Mesendoderm (in vitro differentiated cells): ENCODE measurements around the gene ARID3B.
"Not testable (repeated sequence)": the region's sequence is repeated elsewhere in the genome, so short reads cannot be mapped to it uniquely, and the experiment has no call there.

Source experiments
- DNase-seq: peaks from one replicate; pipeline ENCODE4 v3.0.0; 2013
- H2AK5ac ChIP-seq: 2 replicates; pipeline ENCODE4 v1.6.1; 2013; ENCODE audit warnings: low read length, inconsistent platforms
- H2BK120ac ChIP-seq: 2 replicates; pipeline ENCODE4 v1.6.1; 2013; ENCODE audit warnings: low read depth, mild to moderate bottlenecking, low read length, moderate library complexity, mixed read lengths
- H2BK15ac ChIP-seq: replicated peaks from 2 replicates; pipeline ENCODE4 v1.6.1; 2013; ENCODE audit warnings: low read depth, mild to moderate bottlenecking, moderate library complexity
- H2BK5ac ChIP-seq: 2 replicates; pipeline ENCODE4 v1.6.1; 2013; ENCODE audit warnings: low read length, inconsistent platforms
- H3K18ac ChIP-seq: 2 replicates; pipeline ENCODE4 v1.6.1; 2013; ENCODE audit warnings: mild to moderate bottlenecking, low read length, mixed read lengths
- H3K23ac ChIP-seq: one replicate; pipeline ENCODE4 v1.6.1; 2013; ENCODE audit warnings: low read length
- H3K27ac ChIP-seq: 2 replicates; pipeline ENCODE4 v1.5.1; 2013; ENCODE audit warnings: low read depth, mild to moderate bottlenecking, inconsistent platforms, low read length, moderate library complexity
- H3K27me3 ChIP-seq: 2 replicates; pipeline ENCODE4 v1.6.1; 2013; ENCODE audit warnings: low read length, control low read depth, mild to moderate bottlenecking, inconsistent platforms; ENCODE audit not compliant: insufficient read depth, poor library complexity
- H3K36me3 ChIP-seq: 2 replicates; pipeline ENCODE4 v1.6.1; 2013; ENCODE audit warnings: low read length, inconsistent platforms; ENCODE audit not compliant: control insufficient read depth, insufficient read depth
- H3K4ac ChIP-seq: one replicate; pipeline ENCODE4 v1.6.1; 2013; ENCODE audit warnings: low read depth, mild to moderate bottlenecking, low read length, moderate library complexity
- H3K4me1 ChIP-seq: 2 replicates; pipeline ENCODE4 v1.6.1; 2013; ENCODE audit warnings: low read depth, low read length, inconsistent platforms; ENCODE audit not compliant: control insufficient read depth
- H3K4me2 ChIP-seq: 2 replicates; pipeline ENCODE4 v1.6.1; 2013; ENCODE audit warnings: low read length
- H3K4me3 ChIP-seq: 2 replicates; pipeline ENCODE4 v1.5.1; 2013; ENCODE audit warnings: mild to moderate bottlenecking, low read length
- H3K56ac ChIP-seq: one replicate; pipeline ENCODE4 v1.6.1; 2013; ENCODE audit warnings: low read length
- H3K79me1 ChIP-seq: 2 replicates; pipeline ENCODE4 v1.6.1; 2013; ENCODE audit warnings: low read length, inconsistent platforms
- H3K79me2 ChIP-seq: 2 replicates; pipeline ENCODE4 v1.6.1; 2013; ENCODE audit warnings: mild to moderate bottlenecking, low read length; ENCODE audit not compliant: control insufficient read depth, insufficient read depth
- H3K9ac ChIP-seq: 2 replicates; pipeline ENCODE4 v1.6.1; 2013; ENCODE audit warnings: low read length, inconsistent platforms
- H4K5ac ChIP-seq: one replicate; pipeline ENCODE4 v1.6.1; 2013; ENCODE audit warnings: low read length
- H4K8ac ChIP-seq: one replicate; pipeline ENCODE4 v1.6.1; 2013; ENCODE audit warnings: low read depth, mild to moderate bottlenecking, control low read depth, low read length, moderate library complexity
- WGBS: extraction: QIAGEN DNeasy Blood & Tissue Kit; methylation state at CpG from one replicate; pipeline ENCODE4 v1.1.7; 2013; ENCODE audit warnings: low lambda C conversion rate, missing lambda C conversion rate; ENCODE audit not compliant: insufficient coverage; ENCODE audit errors: extremely low coverage; 5-methylcytosine and 5-hydroxymethylcytosine counted together

ARID3B gene

GRCh38 chr15:74593122-74593521 is 52.1 kb downstream of the ARID3B start:
- H2BK120ac ChIP-seq, result no peak overlapping the region
- H2AK5ac ChIP-seq, result no peak overlapping the region
- WGBS, result no CpG with 5 or more reads among the region's 7 CpGs
- H2BK5ac ChIP-seq, result no peak overlapping the region
- H3K56ac ChIP-seq, result no peak overlapping the region
- no peak overlapping the region for H3K4me3 ChIP-seq
- H3K4me2 ChIP-seq, result no peak overlapping the region
- H4K5ac ChIP-seq, result no peak overlapping the region
- peaks cover 7% of the 10 kb centered on the region for H3K36me3 ChIP-seq
- H3K27me3 ChIP-seq, result no peaks in the 10 kb centered on the region
- no peak for DNase-seq
- H3K79me2 ChIP-seq, result no peaks in the 10 kb centered on the region
- no peak overlapping the region for H3K18ac ChIP-seq
- H3K27ac ChIP-seq, result no peak overlapping the region
- H2BK15ac ChIP-seq, result no peak overlapping the region
- no peak overlapping the region for H4K8ac ChIP-seq
- no peak overlapping the region for H3K9ac ChIP-seq
- peaks cover 4% of the 10 kb centered on the region for H3K79me1 ChIP-seq
- peaks cover 8% of the 10 kb centered on the region for H3K4me1 ChIP-seq
- H3K23ac ChIP-seq, result no peak overlapping the region
- H3K4ac ChIP-seq, result no peak overlapping the region

GRCh38 chr15:74594455-74594854 is 53.4 kb downstream of the ARID3B start:
- H3K56ac ChIP-seq, result no peak overlapping the region
- H3K23ac ChIP-seq, result no peak overlapping the region
- no peaks in the 10 kb centered on the region for H3K27me3 ChIP-seq
- H3K18ac ChIP-seq, result no peak overlapping the region
- no peak overlapping the region for H4K5ac ChIP-seq
- peaks cover 4% of the 10 kb centered on the region for H3K4me1 ChIP-seq
- no peak overlapping the region for H3K27ac ChIP-seq
- WGBS, result no CpG with 5 or more reads among the region's 4 CpGs
- no peak overlapping the region for H3K9ac ChIP-seq
- H4K8ac ChIP-seq, result no peak overlapping the region
- H3K79me1 ChIP-seq, result peaks cover 2% of the 10 kb centered on the region
- H2AK5ac ChIP-seq, result no peak overlapping the region
- no peaks in the 10 kb centered on the region for H3K79me2 ChIP-seq
- DNase-seq, result no peak
- no peak overlapping the region for H2BK5ac ChIP-seq
- H3K36me3 ChIP-seq, result peaks cover 6% of the 10 kb centered on the region
- H2BK15ac ChIP-seq, result no peak overlapping the region
- no peak overlapping the region for H3K4ac ChIP-seq
- H3K4me3 ChIP-seq, result no peak overlapping the region
- no peak overlapping the region for H2BK120ac ChIP-seq
- no peak overlapping the region for H3K4me2 ChIP-seq

GRCh38 chr15:74595271-74595670 is 54.3 kb downstream of the ARID3B start:
- H3K4me1 ChIP-seq, result peaks cover 3% of the 10 kb centered on the region
- no peak overlapping the region for H3K4me3 ChIP-seq
- H3K4ac ChIP-seq, result no peak overlapping the region
- H3K36me3 ChIP-seq, result peaks cover 5% of the 10 kb centered on the region
- H4K8ac ChIP-seq, result no peak overlapping the region
- no peak overlapping the region for H2AK5ac ChIP-seq
- no peak for DNase-seq
- H3K18ac ChIP-seq, result no peak overlapping the region
- no peak overlapping the region for H3K23ac ChIP-seq
- no peak overlapping the region for H3K56ac ChIP-seq
- no CpG with 5 or more reads among the region's 5 CpGs for WGBS
- no peak overlapping the region for H2BK5ac ChIP-seq
- no peak overlapping the region for H3K27ac ChIP-seq
- H2BK120ac ChIP-seq, result no peak overlapping the region
- H4K5ac ChIP-seq, result no peak overlapping the region
- no peaks in the 10 kb centered on the region for H3K79me2 ChIP-seq
- no peak overlapping the region for H3K9ac ChIP-seq
- no peaks in the 10 kb centered on the region for H3K27me3 ChIP-seq
- H3K79me1 ChIP-seq, result no peaks in the 10 kb centered on the region
- H3K4me2 ChIP-seq, result no peak overlapping the region
- H2BK15ac ChIP-seq, result no peak overlapping the region

GRCh38 chr15:74596736-74597135 is 55.7 kb downstream of the ARID3B start:
- not testable (repeated sequence) for DNase-seq, H3K79me1 ChIP-seq, H4K8ac ChIP-seq, H3K36me3 ChIP-seq, H3K27me3 ChIP-seq, H2BK120ac ChIP-seq, H3K18ac ChIP-seq, H3K23ac ChIP-seq, H3K4me1 ChIP-seq, H2AK5ac ChIP-seq, H4K5ac ChIP-seq, H2BK15ac ChIP-seq, H3K4ac ChIP-seq, H3K4me2 ChIP-seq, H2BK5ac ChIP-seq, H3K9ac ChIP-seq, H3K4me3 ChIP-seq, H3K27ac ChIP-seq, H3K79me2 ChIP-seq, H3K56ac ChIP-seq
- WGBS, result no CpG with 5 or more reads among the region's 11 CpGs

- no CpG with 5 or more reads among the region's 16 CpGs for WGBS
- H3K23ac ChIP-seq, H3K4me2 ChIP-seq, H3K4me1 ChIP-seq, H3K18ac ChIP-seq, H3K4ac ChIP-seq, H2BK15ac ChIP-seq, H3K79me1 ChIP-seq, H3K27me3 ChIP-seq, H3K9ac ChIP-seq, H3K4me3 ChIP-seq, H4K5ac ChIP-seq, H2BK5ac ChIP-seq, DNase-seq, H3K36me3 ChIP-seq, H2BK120ac ChIP-seq, H3K27ac ChIP-seq, H3K79me2 ChIP-seq, H2AK5ac ChIP-seq, H4K8ac ChIP-seq, H3K56ac ChIP-seq: not testable (repeated sequence)
Measured at GRCh38 chr15:74597146-74597705, 56.2 kb downstream of the ARID3B start.
